ENCODE results near the gene DIP2C. TPM values are rescaled to one million over a fixed set of nuclear protein-coding genes. Genes with fewer than 3 reads are reported as not detected.
A peak's percentile ranks its signal among the peaks of the same experiment; 100 is the strongest.

Gene DIP2C
- total RNA-seq, 3 donors from 2014 or later, result 17.1 to 48.2 (median 20.3) TPM

DNA sequence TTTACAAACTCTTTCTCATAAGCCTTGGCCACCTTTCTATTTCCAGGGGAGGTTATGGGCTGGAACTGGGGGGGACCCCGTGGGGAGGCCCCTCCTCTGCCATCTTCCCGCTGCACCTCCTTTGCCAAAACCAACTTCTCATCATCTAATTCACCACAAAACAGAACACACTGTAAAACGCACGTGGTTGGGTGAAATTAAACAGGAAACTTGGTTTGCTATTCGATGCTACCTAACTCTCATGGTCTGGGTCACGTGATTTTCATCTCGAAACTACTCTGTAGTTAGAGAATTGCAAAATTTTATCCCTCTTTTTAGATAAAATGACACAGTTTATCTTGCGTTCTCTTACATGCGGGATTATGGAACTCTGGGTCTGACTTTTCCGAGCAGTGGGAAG, 312.2 kb downstream of the DIP2C start:
- no peak for DNase-seq (ENCODE audit: low spot score in 2 of 2)

DNA sequence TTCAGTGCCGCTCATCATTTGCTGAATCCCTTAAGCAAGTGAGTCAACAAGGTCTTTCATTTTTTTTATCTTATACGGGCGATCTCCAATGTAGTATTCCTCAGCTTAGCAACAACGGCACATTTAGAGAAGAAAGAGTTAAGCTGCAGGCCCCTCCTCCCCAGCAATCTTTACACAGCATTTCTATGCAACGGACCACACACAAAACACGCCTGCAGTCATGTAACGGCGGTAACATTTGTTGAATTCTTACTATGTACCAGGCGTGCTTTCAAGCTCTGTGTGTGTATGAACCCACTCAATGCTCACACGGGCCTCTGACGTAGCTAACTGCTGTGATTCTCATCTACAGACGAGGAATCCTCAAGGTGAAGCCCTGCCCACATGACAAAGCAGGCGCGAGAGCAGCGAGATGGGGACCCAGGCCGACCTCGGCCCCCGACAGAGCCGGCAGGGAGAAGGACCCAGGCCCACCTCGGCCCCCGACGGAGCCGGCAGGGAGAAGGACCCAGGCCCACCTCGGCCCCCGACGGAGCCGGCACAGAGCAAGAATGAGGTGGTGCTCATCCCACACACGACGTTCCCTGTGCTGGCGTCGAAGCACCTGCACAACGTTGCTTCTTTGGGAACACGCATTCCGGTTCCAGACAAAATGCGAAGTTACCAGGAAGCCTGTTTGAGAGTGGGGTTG, 313.5 kb downstream of the DIP2C start:
- intact Hi-C loops (cut with DNase I; ENCODE audit: low total_unique reads), result no loop called here
- H3K4me1 ChIP-seq, result no peaks in the 10 kb centered on the region

More for the DNA sequence above, 312.2 kb downstream of the DIP2C start:
- no peaks in the 10 kb centered on the region for H3K27me3 ChIP-seq
- no peaks in the 10 kb centered on the region for H3K9me3 ChIP-seq
- H3K4me1 ChIP-seq, result no peaks in the 10 kb centered on the region
- no peak overlapping the region for H3K4me3 ChIP-seq
- TF ChIP-seq, protein P1, sequence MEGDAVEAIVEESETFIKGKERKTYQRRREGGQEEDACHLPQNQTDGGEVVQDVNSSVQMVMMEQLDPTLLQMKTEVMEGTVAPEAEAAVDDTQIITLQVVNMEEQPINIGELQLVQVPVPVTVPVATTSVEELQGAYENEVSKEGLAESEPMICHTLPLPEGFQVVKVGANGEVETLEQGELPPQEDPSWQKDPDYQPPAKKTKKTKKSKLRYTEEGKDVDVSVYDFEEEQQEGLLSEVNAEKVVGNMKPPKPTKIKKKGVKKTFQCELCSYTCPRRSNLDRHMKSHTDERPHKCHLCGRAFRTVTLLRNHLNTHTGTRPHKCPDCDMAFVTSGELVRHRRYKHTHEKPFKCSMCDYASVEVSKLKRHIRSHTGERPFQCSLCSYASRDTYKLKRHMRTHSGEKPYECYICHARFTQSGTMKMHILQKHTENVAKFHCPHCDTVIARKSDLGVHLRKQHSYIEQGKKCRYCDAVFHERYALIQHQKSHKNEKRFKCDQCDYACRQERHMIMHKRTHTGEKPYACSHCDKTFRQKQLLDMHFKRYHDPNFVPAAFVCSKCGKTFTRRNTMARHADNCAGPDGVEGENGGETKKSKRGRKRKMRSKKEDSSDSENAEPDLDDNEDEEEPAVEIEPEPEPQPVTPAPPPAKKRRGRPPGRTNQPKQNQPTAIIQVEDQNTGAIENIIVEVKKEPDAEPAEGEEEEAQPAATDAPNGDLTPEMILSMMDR (IDR thresholded peaks at IDR 0.05), result no peak
- TF ChIP-seq POLR2A (IDR thresholded peaks at IDR 0.05) (no peak), POLR2AphosphoS5 (IDR thresholded peaks at IDR 0.05) (no peak)
- H3K36me3 ChIP-seq, result no peaks in the 10 kb centered on the region
- H3K27ac ChIP-seq, result no peak overlapping the region
- intact Hi-C loops (cut with DNase I; ENCODE audit: low total_unique reads), result no loop called here

DNA sequence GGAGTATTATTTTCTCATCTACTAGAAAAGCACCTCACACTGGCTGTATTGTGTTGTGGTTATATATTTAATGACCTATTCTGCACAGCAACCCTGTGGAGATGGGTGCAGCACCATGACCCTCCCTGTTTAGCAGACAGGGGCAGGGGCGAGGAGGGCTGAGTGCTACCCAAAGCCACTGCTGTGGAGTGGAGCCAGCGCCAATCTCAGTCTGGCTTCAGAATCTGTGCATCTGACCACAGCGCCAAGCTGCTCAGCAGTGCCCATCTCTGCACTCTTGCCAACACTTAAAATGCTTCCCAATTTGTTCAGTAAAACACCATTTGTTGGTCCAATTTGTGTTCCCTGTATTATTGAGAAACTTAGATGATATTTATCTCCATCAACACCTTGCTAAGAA, 315.1 kb downstream of the DIP2C start:
- intact Hi-C loops (cut with DNase I; ENCODE audit: low total_unique reads), result no loop called here
- TF ChIP-seq POLR2AphosphoS5 (IDR thresholded peaks at IDR 0.05) (no peak), POLR2A (IDR thresholded peaks at IDR 0.05) (no peak)
- TF ChIP-seq, protein P1 (IDR thresholded peaks at IDR 0.05), result no peak
- H3K4me1 ChIP-seq, result no peaks in the 10 kb centered on the region
- no peaks in the 10 kb centered on the region for H3K27me3 ChIP-seq
- no peak overlapping the region for H3K4me3 ChIP-seq
- no peak overlapping the region for H3K27ac ChIP-seq
- no peak for DNase-seq (ENCODE audit: low spot score in 2 of 2)
- H3K9me3 ChIP-seq, result no peaks in the 10 kb centered on the region
- H3K36me3 ChIP-seq, result no peaks in the 10 kb centered on the region

More for the DNA sequence above, 313.5 kb downstream of the DIP2C start:
- Histone ChIP-seq H3K27me3 (no peaks in the 10 kb centered on the region), H3K9me3 (no peaks in the 10 kb centered on the region), H3K4me3 (no peak overlapping the region), H3K27ac (no peak overlapping the region), H3K36me3 (no peaks in the 10 kb centered on the region)
- TF ChIP-seq POLR2AphosphoS5 (IDR thresholded peaks at IDR 0.05), result no peak
- TF ChIP-seq, protein P1 (IDR thresholded peaks at IDR 0.05), result no peak
- TF ChIP-seq POLR2A (IDR thresholded peaks at IDR 0.05), result no peak
- DNase-seq (ENCODE audit: low spot score in 2 of 2), result no peak

DNA sequence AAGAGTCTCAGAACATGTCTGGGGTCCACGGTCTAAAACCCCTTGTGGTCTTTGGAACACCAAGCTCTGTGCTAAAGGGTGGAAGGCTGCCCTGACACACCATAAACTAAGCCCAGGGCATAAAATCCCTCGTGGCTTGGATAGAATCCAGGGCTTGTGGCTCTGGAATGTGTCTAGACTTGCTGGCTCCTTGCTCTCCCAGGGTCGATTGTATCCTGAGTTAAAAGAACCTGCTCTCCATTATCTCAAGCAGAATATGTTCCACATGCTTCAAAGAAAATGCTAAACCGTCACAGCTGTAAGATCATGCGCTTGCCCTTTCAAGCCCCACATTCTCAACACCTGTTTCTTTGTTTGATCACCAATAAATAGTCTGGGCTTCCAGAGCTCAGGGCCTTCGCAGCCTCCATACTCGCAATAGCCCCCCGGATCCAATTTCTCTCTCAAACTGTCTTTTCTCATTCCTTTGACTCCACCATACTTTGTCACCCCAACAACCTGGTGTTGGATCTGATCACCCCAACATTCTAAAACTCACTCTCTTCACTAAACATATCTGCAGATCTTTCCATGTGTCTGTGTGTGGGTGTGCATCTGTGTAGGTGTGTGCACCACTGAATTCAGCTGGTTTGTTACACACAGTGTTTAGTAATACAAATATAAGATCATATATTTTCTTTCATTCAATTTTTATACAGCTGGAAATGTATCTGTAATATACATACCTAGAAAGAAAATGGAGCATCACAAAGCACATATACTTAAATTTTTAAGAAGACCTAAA, 315.8 kb downstream of the DIP2C start:
- Histone ChIP-seq H3K27me3 (no peaks in the 10 kb centered on the region), H3K4me3 (no peak overlapping the region), H3K36me3 (no peaks in the 10 kb centered on the region), H3K27ac (no peak overlapping the region), H3K4me1 (no peaks in the 10 kb centered on the region), H3K9me3 (no peaks in the 10 kb centered on the region)
- intact Hi-C loops (cut with DNase I; ENCODE audit: low total_unique reads), result no loop called here
- TF ChIP-seq, protein P1 (IDR thresholded peaks at IDR 0.05), result no peak
- TF ChIP-seq POLR2AphosphoS5 (IDR thresholded peaks at IDR 0.05) (no peak), POLR2A (IDR thresholded peaks at IDR 0.05) (no peak)
- DNase-seq (ENCODE audit: low spot score in 2 of 2), result peak in 1 of 2 donors; percentile 43

DNA sequence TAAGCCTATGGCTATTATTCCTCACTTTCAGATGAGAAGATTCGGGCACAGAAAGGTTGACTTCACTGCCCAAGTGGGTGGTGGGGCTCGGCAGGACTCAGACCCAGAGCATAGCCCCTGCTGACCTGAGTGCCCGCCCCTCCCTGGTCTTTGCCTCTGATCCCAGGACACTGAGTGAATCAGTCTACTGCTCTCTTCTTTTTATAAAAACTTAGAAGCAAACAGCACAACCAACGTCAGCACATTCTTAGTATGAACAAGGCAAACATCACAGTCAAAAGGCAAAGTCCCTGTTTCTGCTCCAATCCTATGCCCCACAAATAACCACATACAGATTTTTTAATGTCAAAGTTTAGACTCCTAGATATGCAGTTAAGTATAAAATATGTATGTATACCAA, 316.5 kb downstream of the DIP2C start:
- H3K27me3 ChIP-seq, result no peaks in the 10 kb centered on the region
- no peak overlapping the region for H3K27ac ChIP-seq
- no peaks in the 10 kb centered on the region for H3K9me3 ChIP-seq
- DNase-seq (ENCODE audit: low spot score in 2 of 2), result no peak
- H3K4me3 ChIP-seq, result no peak overlapping the region
- no peaks in the 10 kb centered on the region for H3K4me1 ChIP-seq
- intact Hi-C loops (cut with DNase I; ENCODE audit: low total_unique reads), result no loop called here
- no peaks in the 10 kb centered on the region for H3K36me3 ChIP-seq
- TF ChIP-seq, protein P1 (IDR thresholded peaks at IDR 0.05), result no peak
- TF ChIP-seq POLR2A (IDR thresholded peaks at IDR 0.05) (no peak), POLR2AphosphoS5 (IDR thresholded peaks at IDR 0.05) (no peak)
